OCI-M1 (cell line): ENCODE measurements around the gene LSM7.
"Not testable (repeated sequence)": the region's sequence is repeated elsewhere in the genome, so short reads cannot be mapped to it uniquely, and the experiment has no call there.

Experiments used
- DNase-seq: peaks from one replicate; lab custom pipeline; 2025; lab: John Stamatoyannopoulos, UW

Gene LSM7

GRCh38 chr19:2355168-2356035, 27.0 kb upstream of the LSM7 start:
- DNase-seq: no peak

- DNase-seq: no peak
Measured at GRCh38 chr19:2354670-2355069, 26.3 kb upstream of the LSM7 start.

GRCh38 chr19:2353887-2354592, 25.7 kb upstream of the LSM7 start:
- DNase-seq: no peak

- DNase-seq: no peak
Measured at GRCh38 chr19:2353159-2353886, 24.9 kb upstream of the LSM7 start.

GRCh38 chr19:2352121-2352520, 23.7 kb upstream of the LSM7 start:
- no peak for DNase-seq

- DNase-seq: no peak
Measured at GRCh38 chr19:2351591-2351990, 23.2 kb upstream of the LSM7 start.

GRCh38 chr19:2350656-2351055, 22.3 kb upstream of the LSM7 start:
- DNase-seq: no peak

- not testable (repeated sequence) for DNase-seq
Measured at GRCh38 chr19:2349818-2350217, 21.4 kb upstream of the LSM7 start.

- peak; percentile 50 for DNase-seq
Measured at GRCh38 chr19:2345794-2346663, 17.6 kb upstream of the LSM7 start.

GRCh38 chr19:2345076-2345475, 16.7 kb upstream of the LSM7 start:
- DNase-seq: no peak

- no peak for DNase-seq
Measured at GRCh38 chr19:2344381-2344870, 16.0 kb upstream of the LSM7 start.

- no peak for DNase-seq
Measured at GRCh38 chr19:2343289-2343982, 15.1 kb upstream of the LSM7 start.

GRCh38 chr19:2342656-2343288, 14.4 kb upstream of the LSM7 start:
- DNase-seq: no peak

GRCh38 chr19:2341982-2342381, 13.6 kb upstream of the LSM7 start:
- no peak for DNase-seq

GRCh38 chr19:2341244-2341751, 12.9 kb upstream of the LSM7 start:
- DNase-seq: no peak

GRCh38 chr19:2340496-2341243, 12.3 kb upstream of the LSM7 start:
- DNase-seq: no peak

GRCh38 chr19:2339644-2340310, 11.4 kb upstream of the LSM7 start:
- no peak for DNase-seq

GRCh38 chr19:2338751-2339643, 10.6 kb upstream of the LSM7 start:
- DNase-seq: no peak
